Neural crest cell (in vitro differentiated cells): ENCODE data around the gene RAB37. TPM values are rescaled to one million over a fixed set of nuclear protein-coding genes. Genes with fewer than 3 reads are reported as not detected.
A peak's percentile ranks its signal among the peaks of the same experiment; 100 is the strongest.

Experiments
- DNase-seq: peaks from one replicate; pipeline ENCODE4 v3.0.0; 2021; ENCODE audit warnings: low read depth, mixed read lengths, low spot score
- H3K27ac Mint-ChIP-seq: one replicate; pipeline ENCODE4 v1.8.0; 2021; ENCODE audit warnings: mild to moderate bottlenecking, mixed read lengths; ENCODE audit not compliant: unreplicated experiment
- H3K27me3 Mint-ChIP-seq: 2 replicates; pipeline ENCODE4 v1.8.0; 2021; ENCODE audit warnings: low read depth, mild to moderate bottlenecking, mixed read lengths
- H3K36me3 Mint-ChIP-seq: 2 replicates; pipeline ENCODE4 v1.8.0; 2021; ENCODE audit warnings: low read depth, mild to moderate bottlenecking, mixed read lengths
- H3K4me1 Mint-ChIP-seq: 2 replicates; pipeline ENCODE4 v1.8.0; 2021; ENCODE audit warnings: mixed read lengths
- H3K4me3 Mint-ChIP-seq: one replicate; pipeline ENCODE4 v1.8.0; 2021; ENCODE audit warnings: mild to moderate bottlenecking, mixed read lengths
- H3K9me3 Mint-ChIP-seq: 2 replicates; pipeline ENCODE4 v1.8.0; 2021; ENCODE audit warnings: mixed read lengths
- CTCF ChIP-seq: fragments of 200-600 bp; sonication (generic); conservative IDR thresholded peaks from 2 replicates; pipeline ENCODE4 v1.5.0; 2021; ENCODE audit warnings: antibody characterized with exemption, mild to moderate bottlenecking
- microRNA-seq: library from miRNA; unstranded; fragments of <30 nt; microRNA quantifications from one replicate; pipeline ENCODE4, GENCODE V29; 2020
- total RNA-seq: library from RNA; stranded (reverse); gene quantifications from 2 replicates; pipeline ENCODE4 v1.2.1, GENCODE V29; 2021

RAB37 gene
- total RNA-seq, 1 donor from 2014 or later = not detected

- no peaks in the 10 kb centered on the region for H3K9me3 Mint-ChIP-seq
- peaks cover 6% of the 10 kb centered on the region for H3K36me3 Mint-ChIP-seq
- no peak for TF ChIP-seq CTCF
- no peak for DNase-seq
- no peaks in the 10 kb centered on the region for H3K27me3 Mint-ChIP-seq
- no peak overlapping the region for H3K27ac Mint-ChIP-seq
- no peak overlapping the region for H3K4me3 Mint-ChIP-seq
- no peaks in the 10 kb centered on the region for H3K4me1 Mint-ChIP-seq
These were observed 59.2 kb downstream of the RAB37 start for GRCh38 chr17:74796211-74796610.

DNA sequence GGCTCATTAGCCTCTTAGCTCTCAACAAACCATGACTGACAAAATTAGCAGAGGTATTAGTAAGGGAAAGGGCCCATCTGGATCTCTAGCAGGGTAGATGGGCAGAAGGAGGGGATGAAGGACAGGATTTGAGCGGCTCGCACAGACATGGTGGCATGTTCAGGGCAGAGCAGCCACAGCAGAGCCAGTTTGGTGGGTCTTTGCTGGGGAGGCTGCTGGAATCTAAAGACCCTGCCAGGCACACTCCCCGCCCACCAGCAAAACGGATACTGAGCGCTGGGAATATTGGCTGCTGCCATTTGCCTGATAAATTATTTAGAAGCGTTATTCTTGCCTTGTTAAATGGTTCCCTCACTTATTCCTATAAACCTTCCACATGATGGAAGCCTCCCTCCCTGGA is 59.8 kb downstream of the RAB37 start:
- no peak for TF ChIP-seq CTCF
- H3K36me3 Mint-ChIP-seq = peaks cover 2% of the 10 kb centered on the region
- no peak overlapping the region for H3K4me3 Mint-ChIP-seq
- H3K27me3 Mint-ChIP-seq = no peaks in the 10 kb centered on the region
- DNase-seq = no peak
- H3K4me1 Mint-ChIP-seq = no peaks in the 10 kb centered on the region
- no peaks in the 10 kb centered on the region for H3K9me3 Mint-ChIP-seq
- peak overlapping the region; percentile 36 for H3K27ac Mint-ChIP-seq

Small RNA genes lying within 50 kb of the gene (microRNA-seq; reads per million reads assigned to microRNA genes)
- 345 reads per million, percentile 72 among the genes with 10 or more reads in this experiment for gene MIR3615

Other genes starting within 250 kb of the RAB37 start
- gene CD300LB, start 205.8 kb upstream of the RAB37 start, total RNA-seq = not detected in 2 replicates
- not detected in 2 replicates for gene CD300C, start 191.1 kb upstream of the RAB37 start, total RNA-seq
- not detected in 2 replicates for gene CD300H, start 169.7 kb upstream of the RAB37 start, total RNA-seq
- gene CD300LD, start 145.0 kb upstream of the RAB37 start, total RNA-seq = not detected in 2 replicates
- gene CD300E, start 113.5 kb upstream of the RAB37 start, total RNA-seq = not detected in 2 replicates
- gene CD300LF, start 24.3 kb upstream of the RAB37 start, total RNA-seq = not detected in 2 replicates
- 51.7 and 52.2 TPM in 2 replicates for gene NHERF1, start 11.4 kb downstream of the RAB37 start, total RNA-seq
- 66.9 and 67.7 TPM in 2 replicates for gene NAT9, start 39.1 kb downstream of the RAB37 start, total RNA-seq
- 0.02 and 0.07 TPM in 2 replicates for gene GRIN2C, start 122.6 kb downstream of the RAB37 start, total RNA-seq
- gene FDXR, start 135.7 kb downstream of the RAB37 start, total RNA-seq = 13.3 and 14.8 TPM in 2 replicates
- gene FADS6, start 156.4 kb downstream of the RAB37 start, total RNA-seq = not detected in 2 replicates
- gene USH1G, start 186.0 kb downstream of the RAB37 start, total RNA-seq = 0.14 TPM in 1 of 2 replicates, not detected in the other
- not detected in 2 replicates for gene OTOP2, start 187.0 kb downstream of the RAB37 start, total RNA-seq
- gene OTOP3, start 198.6 kb downstream of the RAB37 start, total RNA-seq = not detected in 2 replicates
- 11.8 and 14.6 TPM in 2 replicates for gene HID1, start 235.5 kb downstream of the RAB37 start, total RNA-seq